Upper lobe of left lung (tissue), 4 donors: ENCODE results near the gene NFIX.

Experiments
- EP300 ChIP-seq, 4 donors: sonication (generic); formaldehyde crosslinking; IDR thresholded peaks; one replicate each; pipeline ENCODE4 v1.5.1; 2017; ENCODE audit warnings: antibody characterized with exemption in 4 of 4, control low read depth in 2 of 4
- POLR2A ChIP-seq, 4 donors: fragments of 450-650 bp; IDR thresholded peaks; one replicate each; pipeline ENCODE4 v1.5.1; 2016 to 2017; ENCODE audit warnings: antibody characterized with exemption in 4 of 4, mild to moderate bottlenecking in 2 of 4
- POLR2AphosphoS5 ChIP-seq, 2 donors: sonication (generic); formaldehyde crosslinking; IDR thresholded peaks; one replicate each; pipeline ENCODE4 v1.5.1; 2017; ENCODE audit warnings: antibody characterized with exemption in 2 of 2
- TF ChIP-seq, protein P1 (sequence below), 6 experiments: fragments of 450-650 bp in 4 of 6; fragments of 200-600 bp in 2 of 6; sonication (generic) in 2 of 6; IDR thresholded peaks; one replicate each; pipeline ENCODE4 v1.5.1; 2016 to 2019; ENCODE audit warnings: antibody characterized with exemption in 6 of 6

DNA sequence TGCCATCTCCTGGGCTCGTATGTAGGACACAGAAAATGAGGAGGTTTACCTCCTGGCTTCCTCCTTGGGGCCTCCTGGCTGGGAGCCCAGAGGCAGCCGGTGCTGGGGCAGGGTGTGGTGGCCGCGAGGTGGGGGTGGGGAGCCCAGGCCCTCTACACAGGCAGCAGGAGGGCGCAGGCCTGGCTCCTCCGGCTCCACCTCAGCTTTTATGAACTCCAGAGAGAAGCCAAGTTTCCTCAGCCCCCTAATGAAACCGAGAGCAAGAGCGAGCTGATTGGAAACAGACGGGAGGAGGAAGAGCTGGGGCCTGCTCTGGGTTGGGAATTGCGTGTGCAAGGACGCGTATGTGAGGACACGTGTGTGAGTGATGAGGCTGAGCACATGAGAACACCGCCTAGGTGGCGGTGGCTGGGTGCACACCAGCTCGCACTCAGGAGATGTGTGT lies 84.3 kb downstream of the NFIX start:
- TF ChIP-seq POLR2AphosphoS5 (IDR thresholded peaks at IDR 0.05) (no peak), EP300 (IDR thresholded peaks at IDR 0.05) (no peak), POLR2A (IDR thresholded peaks at IDR 0.05) (no peak)
- TF ChIP-seq, protein P1, sequence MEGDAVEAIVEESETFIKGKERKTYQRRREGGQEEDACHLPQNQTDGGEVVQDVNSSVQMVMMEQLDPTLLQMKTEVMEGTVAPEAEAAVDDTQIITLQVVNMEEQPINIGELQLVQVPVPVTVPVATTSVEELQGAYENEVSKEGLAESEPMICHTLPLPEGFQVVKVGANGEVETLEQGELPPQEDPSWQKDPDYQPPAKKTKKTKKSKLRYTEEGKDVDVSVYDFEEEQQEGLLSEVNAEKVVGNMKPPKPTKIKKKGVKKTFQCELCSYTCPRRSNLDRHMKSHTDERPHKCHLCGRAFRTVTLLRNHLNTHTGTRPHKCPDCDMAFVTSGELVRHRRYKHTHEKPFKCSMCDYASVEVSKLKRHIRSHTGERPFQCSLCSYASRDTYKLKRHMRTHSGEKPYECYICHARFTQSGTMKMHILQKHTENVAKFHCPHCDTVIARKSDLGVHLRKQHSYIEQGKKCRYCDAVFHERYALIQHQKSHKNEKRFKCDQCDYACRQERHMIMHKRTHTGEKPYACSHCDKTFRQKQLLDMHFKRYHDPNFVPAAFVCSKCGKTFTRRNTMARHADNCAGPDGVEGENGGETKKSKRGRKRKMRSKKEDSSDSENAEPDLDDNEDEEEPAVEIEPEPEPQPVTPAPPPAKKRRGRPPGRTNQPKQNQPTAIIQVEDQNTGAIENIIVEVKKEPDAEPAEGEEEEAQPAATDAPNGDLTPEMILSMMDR (IDR thresholded peaks at IDR 0.05) = no peak
